ENCODE measurements around the gene CUX1. TPM values are rescaled to one million over a fixed set of nuclear protein-coding genes. Genes with fewer than 3 reads are reported as not detected.

The CUX1 gene
- total RNA-seq, 4 donors from 2014 or later, result 93.8 to 156 (median 112) TPM

- WGBS, 2 donors, result 89 to 90% methylated on average over 6 of the region's 6 CpGs
- H3K27ac ChIP-seq, result no peak overlapping the region
- intact Hi-C loops (cut with DNase I), result no loop called here
Measured at GRCh38 chr7:102044641-102044983, 227.2 kb downstream of the CUX1 start.

GRCh38 chr7:102044984-102045673 is 227.7 kb downstream of the CUX1 start:
- TF ChIP-seq, protein P1, sequence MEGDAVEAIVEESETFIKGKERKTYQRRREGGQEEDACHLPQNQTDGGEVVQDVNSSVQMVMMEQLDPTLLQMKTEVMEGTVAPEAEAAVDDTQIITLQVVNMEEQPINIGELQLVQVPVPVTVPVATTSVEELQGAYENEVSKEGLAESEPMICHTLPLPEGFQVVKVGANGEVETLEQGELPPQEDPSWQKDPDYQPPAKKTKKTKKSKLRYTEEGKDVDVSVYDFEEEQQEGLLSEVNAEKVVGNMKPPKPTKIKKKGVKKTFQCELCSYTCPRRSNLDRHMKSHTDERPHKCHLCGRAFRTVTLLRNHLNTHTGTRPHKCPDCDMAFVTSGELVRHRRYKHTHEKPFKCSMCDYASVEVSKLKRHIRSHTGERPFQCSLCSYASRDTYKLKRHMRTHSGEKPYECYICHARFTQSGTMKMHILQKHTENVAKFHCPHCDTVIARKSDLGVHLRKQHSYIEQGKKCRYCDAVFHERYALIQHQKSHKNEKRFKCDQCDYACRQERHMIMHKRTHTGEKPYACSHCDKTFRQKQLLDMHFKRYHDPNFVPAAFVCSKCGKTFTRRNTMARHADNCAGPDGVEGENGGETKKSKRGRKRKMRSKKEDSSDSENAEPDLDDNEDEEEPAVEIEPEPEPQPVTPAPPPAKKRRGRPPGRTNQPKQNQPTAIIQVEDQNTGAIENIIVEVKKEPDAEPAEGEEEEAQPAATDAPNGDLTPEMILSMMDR (IDR thresholded peaks at IDR 0.05), result no peak
- TF ChIP-seq POLR2A (IDR thresholded peaks at IDR 0.05), result no peak
- Histone ChIP-seq H3K36me3 (no peaks in the 10 kb centered on the region), H3K9me3 (no peaks in the 10 kb centered on the region), H3K27ac (no peak overlapping the region), H3K4me3 (replicated peaks in 1 of 3) (peak overlapping the region in 1 of 3 donors; percentile 1), H3K4me1 (peaks cover 6 to 21% of the 10 kb centered on the region in 2 donors), H3K27me3 (no peaks in the 10 kb centered on the region)
- DNase-seq, result peak; percentile 75 to 78
- intact Hi-C loops (cut with DNase I), result no loop called here
- WGBS, 2 donors, result 12 to 15% methylated on average over 29 of the region's 29 CpGs

More at GRCh38 chr7:102044641-102044983, 227.2 kb downstream of the CUX1 start:
- Histone ChIP-seq H3K4me1 (peaks cover 6 to 21% of the 10 kb centered on the region in 2 donors), H3K9me3 (no peaks in the 10 kb centered on the region), H3K36me3 (no peaks in the 10 kb centered on the region), H3K27me3 (no peaks in the 10 kb centered on the region), H3K4me3 (replicated peaks in 1 of 3) (no peak overlapping the region)
- DNase-seq, result no peak
- TF ChIP-seq POLR2A (IDR thresholded peaks at IDR 0.05), result no peak
- TF ChIP-seq, protein P1 (IDR thresholded peaks at IDR 0.05), result no peak

- H3K27ac ChIP-seq, result no peak overlapping the region
- intact Hi-C loops (cut with DNase I), result no loop called here
- no peaks in the 10 kb centered on the region for H3K9me3 ChIP-seq
- H3K4me3 ChIP-seq (replicated peaks in 1 of 3), result no peak overlapping the region
- H3K4me1 ChIP-seq, result peaks cover 6 to 21% of the 10 kb centered on the region in 2 donors
- H3K36me3 ChIP-seq, result no peaks in the 10 kb centered on the region
- 69 to 86% methylated on average over 8 to 11 of the region's 11 CpGs for WGBS, 2 donors
- no peak for TF ChIP-seq POLR2A (IDR thresholded peaks at IDR 0.05)
- TF ChIP-seq, protein P1 (IDR thresholded peaks at IDR 0.05), result no peak
- DNase-seq, result no peak
- H3K27me3 ChIP-seq, result no peaks in the 10 kb centered on the region
Measured at GRCh38 chr7:102045681-102046372, 228.4 kb downstream of the CUX1 start.

DNA sequence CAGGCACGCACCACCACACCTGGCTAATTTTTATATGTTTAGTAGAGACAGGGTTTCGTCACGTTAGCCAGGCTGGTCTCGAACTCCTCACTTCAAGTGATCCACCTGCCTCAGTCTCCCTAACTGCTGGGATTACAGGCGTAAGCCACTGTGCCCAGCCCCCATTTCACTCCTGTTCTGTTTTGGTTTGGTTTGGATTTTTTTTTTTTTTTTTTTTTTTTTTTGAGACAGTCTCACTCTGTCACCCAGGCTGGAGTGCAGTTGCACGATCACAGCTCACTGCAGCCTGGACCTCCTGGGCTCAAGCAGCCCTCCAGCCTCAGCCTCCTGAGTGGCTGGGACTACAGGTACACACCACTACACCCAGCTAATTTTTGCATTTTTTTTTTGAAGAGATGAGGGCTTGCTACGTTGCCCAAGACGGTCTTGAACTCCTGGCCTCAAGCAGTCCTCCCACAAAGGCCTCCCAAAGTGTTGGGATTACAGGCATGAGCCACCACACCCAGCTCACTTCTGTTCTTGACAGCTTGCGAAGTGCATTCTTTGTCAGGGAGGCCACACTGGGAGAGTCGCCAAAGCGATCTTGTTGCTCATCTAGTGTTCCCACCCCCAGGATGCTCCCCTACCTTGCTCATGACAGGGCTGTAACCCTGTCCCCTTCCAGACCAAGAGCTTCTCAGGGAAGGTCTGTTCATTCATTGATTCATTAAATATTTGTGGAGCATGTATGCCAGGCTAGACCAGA is 229.1 kb downstream of the CUX1 start:
- Histone ChIP-seq H3K27ac (no peak overlapping the region), H3K4me3 (replicated peaks in 1 of 3) (no peak overlapping the region), H3K36me3 (no peaks in the 10 kb centered on the region), H3K27me3 (no peaks in the 10 kb centered on the region), H3K9me3 (no peaks in the 10 kb centered on the region), H3K4me1 (peaks cover 6 to 21% of the 10 kb centered on the region in 2 donors)
- DNase-seq, result no peak
- WGBS, 2 donors, result 78 to 85% methylated on average over 10 to 11 of the region's 11 CpGs
- TF ChIP-seq, protein P1 (IDR thresholded peaks at IDR 0.05), result no peak
- TF ChIP-seq POLR2A (IDR thresholded peaks at IDR 0.05), result no peak
- intact Hi-C loops (cut with DNase I), result no loop called here
